Liver (tissue), 9 donors: ENCODE data around the gene ROBO2. TPM values are rescaled to one million over a fixed set of nuclear protein-coding genes. Genes with fewer than 3 reads are reported as not detected.

Experiments used
- DNase-seq: peaks from one replicate; pipeline ENCODE4 v3.0.0-alpha.2; 2017; ENCODE audit warnings: low spot score
- H3K27ac ChIP-seq, 2 donors: one replicate each; pipeline ENCODE4 v1.7.0; 2013; ENCODE audit warnings: inconsistent platforms in 2 of 2, low read length in 2 of 2, control low read depth in 1 of 2, low read depth in 1 of 2, mild to moderate bottlenecking in 1 of 2
- H3K27me3 ChIP-seq, 4 donors: one replicate each; pipeline versions ENCODE4 v1.6.1 to v1.7.0; 2013; ENCODE audit warnings: low read length in 3 of 4, inconsistent platforms in 1 of 4, mild to moderate bottlenecking in 1 of 4, moderate library complexity in 1 of 4; ENCODE audit not compliant: control insufficient read depth in 4 of 4, insufficient read depth in 4 of 4
- H3K36me3 ChIP-seq, 4 donors: one replicate each; pipeline versions ENCODE4 v1.6.1 to v1.7.0; 2013; ENCODE audit warnings: low read length in 3 of 4, mild to moderate bottlenecking in 3 of 4, low read depth in 1 of 4, moderate library complexity in 1 of 4; ENCODE audit not compliant: control insufficient read depth in 4 of 4, insufficient read depth in 3 of 4
- H3K4me1 ChIP-seq, 4 donors: one replicate each; pipeline versions ENCODE4 v1.6.1 to v1.7.0; 2013; ENCODE audit warnings: low read length in 3 of 4, mild to moderate bottlenecking in 3 of 4, moderate library complexity in 1 of 4; ENCODE audit not compliant: control insufficient read depth in 4 of 4, insufficient read depth in 4 of 4
- H3K4me3 ChIP-seq, 3 donors: one replicate each; pipeline versions ENCODE4 v1.6.1 to v1.7.0; 2013; ENCODE audit warnings: low read length in 3 of 3, control low read depth in 1 of 3, low read depth in 1 of 3, mild to moderate bottlenecking in 1 of 3
- H3K9ac ChIP-seq, 2 donors: one replicate each; pipeline ENCODE4 v1.7.0; 2013; ENCODE audit warnings: low read length in 2 of 2, mild to moderate bottlenecking in 2 of 2, moderate library complexity in 2 of 2, control low read depth in 1 of 2, low read depth in 1 of 2
- H3K9me3 ChIP-seq, 4 donors: one replicate each; pipeline versions ENCODE4 v1.6.1 to v1.7.0; 2013; ENCODE audit warnings: low read length in 3 of 4; ENCODE audit not compliant: control insufficient read depth in 4 of 4
- EGR1 ChIP-seq, 2 donors: IDR thresholded peaks; 2 replicates each; pipeline ENCODE4 v1.6.1; 2016 to 2018; ENCODE audit warnings: antibody characterized with exemption in 2 of 2, low read depth in 2 of 2
- FOXA2 ChIP-seq: IDR thresholded peaks from 2 replicates; pipeline ENCODE4 v1.6.1; 2016; ENCODE audit warnings: antibody characterized with exemption
- GABPA ChIP-seq, 2 donors: IDR thresholded peaks in 1 of 2; conservative IDR thresholded peaks in 1 of 2; 2 replicates each; pipeline ENCODE4 v1.6.1; 2016; ENCODE audit warnings: antibody characterized with exemption in 2 of 2, mild to moderate bottlenecking in 1 of 2, moderate library complexity in 1 of 2
- HNF4A ChIP-seq, 2 donors: conservative IDR thresholded peaks; 2 replicates each; pipeline ENCODE4 v1.6.1; 2016; ENCODE audit warnings: antibody characterized with exemption in 2 of 2, mild to moderate bottlenecking in 2 of 2
- HNF4G ChIP-seq: IDR thresholded peaks from 2 replicates; pipeline ENCODE4 v1.6.1; 2016; ENCODE audit warnings: antibody characterized with exemption
- NR2F2 ChIP-seq: IDR thresholded peaks from 2 replicates; pipeline ENCODE4 v1.6.1; 2016; ENCODE audit warnings: antibody characterized with exemption
- RAD21 ChIP-seq, 2 donors: IDR thresholded peaks; 2 replicates each; pipeline ENCODE4 v1.6.1; 2016; ENCODE audit warnings: antibody characterized with exemption in 2 of 2, mild to moderate bottlenecking in 2 of 2
- SP1 ChIP-seq: IDR thresholded peaks from 2 replicates; pipeline ENCODE4 v1.6.1; 2018; ENCODE audit warnings: antibody characterized with exemption, mild to moderate bottlenecking
- TAF1 ChIP-seq: conservative IDR thresholded peaks from 2 replicates; pipeline ENCODE4 v1.6.1; 2016; ENCODE audit warnings: antibody characterized with exemption, mild to moderate bottlenecking
- WGBS: extraction: QIAGEN DNeasy Blood & Tissue Kit; methylation state at CpG from one replicate; pipeline ENCODE4 v1.1.7; 2013; 5-methylcytosine and 5-hydroxymethylcytosine counted together
- polyA plus RNA-seq, 2 donors: library from polyadenylated mRNA; stranded (reverse) in 1 of 2; unstranded in 1 of 2; fragments of 200-250 nt in 1 of 2; fragments of >200 nt in 1 of 2; fragmentation: Nextera tagmentation in 1 of 2; extraction: Ambion mirVana in 1 of 2; gene quantifications; one replicate each; pipeline versions ENCODE4 v1.2.1 to v1.2.3, GENCODE V29; 2013 to 2015
- total RNA-seq, 2 donors: library from RNA; depleted of rRNA; stranded (reverse); fragments of >200 nt; gene quantifications; one replicate each; pipeline ENCODE4 v1.2.3, GENCODE V29; 2014
- TF ChIP-seq, protein P1 (sequence below): IDR thresholded peaks from 2 replicates; pipeline ENCODE4 v1.6.1; 2016; ENCODE audit warnings: antibody characterized with exemption
- TF ChIP-seq, protein P2 (sequence below): IDR thresholded peaks from 2 replicates; pipeline ENCODE4 v1.6.1; 2016; ENCODE audit warnings: antibody characterized with exemption
- TF ChIP-seq, protein P3 (sequence below): IDR thresholded peaks from 2 replicates; pipeline ENCODE4 v1.6.1; 2016; ENCODE audit warnings: antibody characterized with exemption, mild to moderate bottlenecking
- TF ChIP-seq, protein P4 (sequence below): fragments of 150-350 bp; IDR thresholded peaks from 2 replicates; pipeline ENCODE4 v1.5.1; 2017; ENCODE audit warnings: improper control_type of control experiment, low read depth, low read length; ENCODE audit not compliant: missing input control
- TF ChIP-seq, protein P5 (sequence below): IDR thresholded peaks from 2 replicates; pipeline ENCODE4 v1.6.1; 2016; ENCODE audit warnings: antibody characterized with exemption
- donor health status: healthy.
- donor health status: healthy.
- donor health status: healthy.
- donor health status: healthy.
- donor health status: healthy.

The ROBO2 gene
- total and polyA plus RNA-seq, 4 donors = 0.22 to 19.4 (median 1.1) TPM

DNA sequence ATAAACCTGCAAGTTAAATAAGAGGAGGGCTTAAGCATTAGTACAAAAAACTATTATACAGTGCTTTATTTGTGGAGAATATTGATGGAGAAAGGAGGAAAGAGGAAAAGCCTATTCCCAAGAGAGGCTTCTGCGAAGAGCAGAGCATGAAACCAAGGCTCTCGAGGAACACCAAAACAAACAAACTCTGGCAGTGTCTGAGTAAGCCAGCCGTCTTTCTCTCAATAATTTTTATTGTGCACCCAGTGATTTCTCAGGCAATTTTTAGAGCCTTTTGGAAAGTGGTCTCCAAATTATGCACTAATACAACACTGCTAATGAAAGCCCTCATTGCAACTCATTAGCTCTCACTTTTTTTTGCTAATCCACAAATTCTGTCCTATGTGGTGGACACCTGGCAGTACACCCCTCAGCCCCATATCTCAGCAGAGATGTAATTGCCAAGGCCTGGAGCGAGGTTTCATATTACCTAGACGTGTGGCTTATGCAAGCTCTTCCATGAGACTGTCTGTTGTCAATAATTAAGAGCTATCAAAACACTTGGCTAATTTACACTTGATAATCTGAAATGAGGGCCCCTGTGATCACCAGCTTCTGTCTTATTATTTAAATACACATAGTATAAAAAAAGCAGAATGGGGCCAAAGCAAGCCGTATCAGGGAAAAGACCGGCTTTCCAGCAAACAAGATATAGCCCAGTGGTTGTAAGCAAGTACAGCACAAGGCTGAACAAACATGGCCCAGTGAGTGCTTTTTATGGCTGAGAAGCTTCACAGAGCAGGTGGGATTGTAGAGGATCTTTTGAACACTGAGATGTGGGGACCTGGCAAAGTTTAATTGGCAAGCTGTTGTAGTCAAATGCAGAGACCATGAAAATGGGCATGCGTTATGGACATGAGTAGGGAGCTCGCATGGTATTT, 216.9 kb downstream of the ROBO2 start:
- 65% methylated on average over 9 of the region's 9 CpGs for WGBS
- Histone ChIP-seq H3K9ac (no peak overlapping the region), H3K4me3 (no peak overlapping the region), H3K27ac (no peak overlapping the region), H3K27me3 (no peaks in the 10 kb centered on the region), H3K9me3 (no peaks in the 10 kb centered on the region), H3K4me1 (peaks cover 0 to 5% (median 0%) of the 10 kb centered on the region in 4 donors), H3K36me3 (no peaks in the 10 kb centered on the region)
- TF ChIP-seq HNF4G (no peak), RAD21 (IDR thresholded peaks at IDR 0.05) (no peak), HNF4A (conservative IDR thresholded peaks at IDR 0.05) (no peak), TAF1 (no peak), SP1 (no peak), NR2F2 (no peak), EGR1 (IDR thresholded peaks at IDR 0.05; ENCODE audit: low read depth in 2 of 2) (no peak)
- TF ChIP-seq, protein P1, sequence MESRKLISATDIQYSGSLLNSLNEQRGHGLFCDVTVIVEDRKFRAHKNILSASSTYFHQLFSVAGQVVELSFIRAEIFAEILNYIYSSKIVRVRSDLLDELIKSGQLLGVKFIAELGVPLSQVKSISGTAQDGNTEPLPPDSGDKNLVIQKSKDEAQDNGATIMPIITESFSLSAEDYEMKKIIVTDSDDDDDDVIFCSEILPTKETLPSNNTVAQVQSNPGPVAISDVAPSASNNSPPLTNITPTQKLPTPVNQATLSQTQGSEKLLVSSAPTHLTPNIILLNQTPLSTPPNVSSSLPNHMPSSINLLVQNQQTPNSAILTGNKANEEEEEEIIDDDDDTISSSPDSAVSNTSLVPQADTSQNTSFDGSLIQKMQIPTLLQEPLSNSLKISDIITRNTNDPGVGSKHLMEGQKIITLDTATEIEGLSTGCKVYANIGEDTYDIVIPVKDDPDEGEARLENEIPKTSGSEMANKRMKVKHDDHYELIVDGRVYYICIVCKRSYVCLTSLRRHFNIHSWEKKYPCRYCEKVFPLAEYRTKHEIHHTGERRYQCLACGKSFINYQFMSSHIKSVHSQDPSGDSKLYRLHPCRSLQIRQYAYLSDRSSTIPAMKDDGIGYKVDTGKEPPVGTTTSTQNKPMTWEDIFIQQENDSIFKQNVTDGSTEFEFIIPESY = no peak
- TF ChIP-seq, protein P2, sequence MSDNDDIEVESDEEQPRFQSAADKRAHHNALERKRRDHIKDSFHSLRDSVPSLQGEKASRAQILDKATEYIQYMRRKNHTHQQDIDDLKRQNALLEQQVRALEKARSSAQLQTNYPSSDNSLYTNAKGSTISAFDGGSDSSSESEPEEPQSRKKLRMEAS = no peak
- TF ChIP-seq, protein P3, sequence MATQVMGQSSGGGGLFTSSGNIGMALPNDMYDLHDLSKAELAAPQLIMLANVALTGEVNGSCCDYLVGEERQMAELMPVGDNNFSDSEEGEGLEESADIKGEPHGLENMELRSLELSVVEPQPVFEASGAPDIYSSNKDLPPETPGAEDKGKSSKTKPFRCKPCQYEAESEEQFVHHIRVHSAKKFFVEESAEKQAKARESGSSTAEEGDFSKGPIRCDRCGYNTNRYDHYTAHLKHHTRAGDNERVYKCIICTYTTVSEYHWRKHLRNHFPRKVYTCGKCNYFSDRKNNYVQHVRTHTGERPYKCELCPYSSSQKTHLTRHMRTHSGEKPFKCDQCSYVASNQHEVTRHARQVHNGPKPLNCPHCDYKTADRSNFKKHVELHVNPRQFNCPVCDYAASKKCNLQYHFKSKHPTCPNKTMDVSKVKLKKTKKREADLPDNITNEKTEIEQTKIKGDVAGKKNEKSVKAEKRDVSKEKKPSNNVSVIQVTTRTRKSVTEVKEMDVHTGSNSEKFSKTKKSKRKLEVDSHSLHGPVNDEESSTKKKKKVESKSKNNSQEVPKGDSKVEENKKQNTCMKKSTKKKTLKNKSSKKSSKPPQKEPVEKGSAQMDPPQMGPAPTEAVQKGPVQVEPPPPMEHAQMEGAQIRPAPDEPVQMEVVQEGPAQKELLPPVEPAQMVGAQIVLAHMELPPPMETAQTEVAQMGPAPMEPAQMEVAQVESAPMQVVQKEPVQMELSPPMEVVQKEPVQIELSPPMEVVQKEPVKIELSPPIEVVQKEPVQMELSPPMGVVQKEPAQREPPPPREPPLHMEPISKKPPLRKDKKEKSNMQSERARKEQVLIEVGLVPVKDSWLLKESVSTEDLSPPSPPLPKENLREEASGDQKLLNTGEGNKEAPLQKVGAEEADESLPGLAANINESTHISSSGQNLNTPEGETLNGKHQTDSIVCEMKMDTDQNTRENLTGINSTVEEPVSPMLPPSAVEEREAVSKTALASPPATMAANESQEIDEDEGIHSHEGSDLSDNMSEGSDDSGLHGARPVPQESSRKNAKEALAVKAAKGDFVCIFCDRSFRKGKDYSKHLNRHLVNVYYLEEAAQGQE = no peak
- TF ChIP-seq, protein P4, sequence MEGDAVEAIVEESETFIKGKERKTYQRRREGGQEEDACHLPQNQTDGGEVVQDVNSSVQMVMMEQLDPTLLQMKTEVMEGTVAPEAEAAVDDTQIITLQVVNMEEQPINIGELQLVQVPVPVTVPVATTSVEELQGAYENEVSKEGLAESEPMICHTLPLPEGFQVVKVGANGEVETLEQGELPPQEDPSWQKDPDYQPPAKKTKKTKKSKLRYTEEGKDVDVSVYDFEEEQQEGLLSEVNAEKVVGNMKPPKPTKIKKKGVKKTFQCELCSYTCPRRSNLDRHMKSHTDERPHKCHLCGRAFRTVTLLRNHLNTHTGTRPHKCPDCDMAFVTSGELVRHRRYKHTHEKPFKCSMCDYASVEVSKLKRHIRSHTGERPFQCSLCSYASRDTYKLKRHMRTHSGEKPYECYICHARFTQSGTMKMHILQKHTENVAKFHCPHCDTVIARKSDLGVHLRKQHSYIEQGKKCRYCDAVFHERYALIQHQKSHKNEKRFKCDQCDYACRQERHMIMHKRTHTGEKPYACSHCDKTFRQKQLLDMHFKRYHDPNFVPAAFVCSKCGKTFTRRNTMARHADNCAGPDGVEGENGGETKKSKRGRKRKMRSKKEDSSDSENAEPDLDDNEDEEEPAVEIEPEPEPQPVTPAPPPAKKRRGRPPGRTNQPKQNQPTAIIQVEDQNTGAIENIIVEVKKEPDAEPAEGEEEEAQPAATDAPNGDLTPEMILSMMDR = no peak
- DNase-seq = no peak

DNA sequence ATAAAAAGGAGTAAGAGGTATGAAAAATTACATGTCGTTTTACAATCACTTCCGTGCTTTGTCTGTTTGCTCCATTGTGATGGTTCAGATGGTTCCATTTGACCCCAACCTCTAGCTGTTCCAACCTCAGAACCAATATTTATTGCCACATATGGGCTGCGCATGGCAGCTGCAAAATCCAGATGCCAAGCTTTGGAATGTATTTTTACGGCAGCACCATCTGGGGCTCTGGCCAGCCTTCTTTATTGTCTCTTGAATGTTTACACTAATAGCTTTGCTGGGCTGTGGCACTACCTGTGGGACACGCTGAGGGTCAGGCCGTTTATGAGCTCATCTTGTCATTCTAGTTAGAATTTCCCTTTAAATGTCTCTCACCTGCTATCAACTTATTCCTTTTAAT, 219.8 kb downstream of the ROBO2 start:
- H3K36me3 ChIP-seq = no peaks in the 10 kb centered on the region
- no peak overlapping the region for H3K4me3 ChIP-seq
- H3K27ac ChIP-seq = no peak overlapping the region
- no peak for DNase-seq
- no peaks in the 10 kb centered on the region for H3K9me3 ChIP-seq
- WGBS = 81% methylated on average over 6 of the region's 6 CpGs
- no peak overlapping the region for H3K9ac ChIP-seq
- H3K27me3 ChIP-seq = no peaks in the 10 kb centered on the region
- H3K4me1 ChIP-seq = peaks cover 0 to 5% (median 0%) of the 10 kb centered on the region in 4 donors
- TF ChIP-seq, protein P5, sequence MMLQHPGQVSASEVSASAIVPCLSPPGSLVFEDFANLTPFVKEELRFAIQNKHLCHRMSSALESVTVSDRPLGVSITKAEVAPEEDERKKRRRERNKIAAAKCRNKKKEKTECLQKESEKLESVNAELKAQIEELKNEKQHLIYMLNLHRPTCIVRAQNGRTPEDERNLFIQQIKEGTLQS = no peak
- TF ChIP-seq FOXA2 = no peak
- TF ChIP-seq, protein P3 = no peak
- TF ChIP-seq, protein P2 = no peak
- TF ChIP-seq SP1 = no peak
- no peak for TF ChIP-seq HNF4G
- TF ChIP-seq HNF4A (conservative IDR thresholded peaks at IDR 0.05) = no peak
- no peak for TF ChIP-seq EGR1 (IDR thresholded peaks at IDR 0.05; ENCODE audit: low read depth in 2 of 2)
- TF ChIP-seq NR2F2 = no peak
- TF ChIP-seq GABPA (IDR thresholded peaks at IDR 0.05 in 1 of 2, conservative IDR thresholded peaks at IDR 0.05 in 1 of 2) = no peak
- TF ChIP-seq, protein P4 = no peak
